Loucy (cell line): Measurements from ENCODE around the gene AKAP6.

Experiments used
- CTCF ChIP-seq: fragments of 200-600 bp; sonication (generic); conservative IDR thresholded peaks from 2 replicates; pipeline ENCODE4 v1.5.1; 2014; ENCODE audit warnings: mild to moderate bottlenecking, antibody characterized with exemption, low read length
- EZH2phosphoT487 ChIP-seq: fragments of 200-600 bp; IDR thresholded peaks from 2 replicates; pipeline ENCODE4 v1.6.1; 2018; ENCODE audit warnings: antibody characterized with exemption, mild to moderate bottlenecking, moderate library complexity, borderline replicate concordance

- TF ChIP-seq CTCF (no peak), EZH2phosphoT487 (no peak)
Observed at GRCh38 chr14:32763673-32764072, 434.6 kb downstream of the AKAP6 start.
